H54 (cell line): Measurements from ENCODE around the gene LNPK.
"Not testable (repeated sequence)": the region's sequence is repeated elsewhere in the genome, so short reads cannot be mapped to it uniquely, and the experiment has no call there.

Source experiments
- DNase-seq: peaks from one replicate; pipeline ENCODE4 v3.0.0; 2011; ENCODE audit warnings: low spot score, mixed read lengths; ENCODE audit not compliant: insufficient read length
- FAIRE-seq: peaks from 3 replicates; lab custom pipeline; 2011; peaks lifted over from hg19 to GRCh38; lab: Jason Lieb, UNC
- POLR2A ChIP-seq: IDR thresholded peaks from 2 replicates; pipeline ENCODE4 v1.6.1; 2011; ENCODE audit warnings: low read depth, mild to moderate bottlenecking, low read length

LNPK gene

DNA sequence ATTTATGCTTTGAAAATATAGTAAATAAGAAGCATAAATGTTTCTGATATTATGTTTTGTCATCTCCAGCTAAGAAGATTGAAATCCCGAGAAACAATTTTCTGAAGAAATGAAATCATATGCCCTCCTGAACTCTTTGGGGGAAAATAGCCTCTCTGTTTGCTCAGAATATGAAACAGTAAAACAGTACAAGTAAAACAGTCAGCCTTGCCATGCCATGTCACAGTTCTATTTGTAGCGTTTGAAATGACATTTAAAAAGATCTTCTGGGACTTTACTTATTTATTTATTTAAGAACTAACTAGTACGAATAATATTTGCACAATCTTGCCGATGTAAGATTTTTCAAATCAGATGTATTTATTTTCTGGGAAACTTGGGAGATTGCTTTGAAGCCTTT is 98.0 kb downstream of the LNPK start:
- FAIRE-seq (no peak), DNase-seq (no peak)
- no peak for TF ChIP-seq POLR2A

DNA sequence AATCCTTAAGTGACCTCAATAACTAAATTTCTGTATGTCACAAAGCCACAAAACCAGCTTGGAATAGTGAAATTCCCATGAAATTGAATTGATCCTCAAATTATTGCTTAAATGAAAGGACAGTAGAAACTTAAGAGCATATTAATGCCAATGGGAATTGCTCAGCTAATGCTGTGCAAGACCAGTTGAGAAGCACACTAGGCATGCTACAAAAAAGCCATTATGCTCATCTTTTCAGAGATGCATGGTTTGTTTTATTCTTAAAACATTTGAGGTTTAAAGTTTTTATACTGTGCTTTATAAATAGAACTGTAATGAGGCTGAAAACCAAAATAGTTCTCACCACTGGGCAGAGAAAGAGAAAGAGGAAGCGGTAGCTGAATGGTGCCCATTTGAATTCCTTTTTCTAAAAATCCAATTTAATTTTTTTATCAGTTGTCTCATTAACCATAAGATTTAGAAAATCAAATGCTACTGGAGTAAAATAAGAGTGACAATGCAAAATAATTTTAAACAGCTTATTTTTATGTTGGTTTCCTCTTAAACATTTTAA is 98.6 kb downstream of the LNPK start:
- no peak for TF ChIP-seq POLR2A
- FAIRE-seq, result no peak
- DNase-seq, result no peak

DNA sequence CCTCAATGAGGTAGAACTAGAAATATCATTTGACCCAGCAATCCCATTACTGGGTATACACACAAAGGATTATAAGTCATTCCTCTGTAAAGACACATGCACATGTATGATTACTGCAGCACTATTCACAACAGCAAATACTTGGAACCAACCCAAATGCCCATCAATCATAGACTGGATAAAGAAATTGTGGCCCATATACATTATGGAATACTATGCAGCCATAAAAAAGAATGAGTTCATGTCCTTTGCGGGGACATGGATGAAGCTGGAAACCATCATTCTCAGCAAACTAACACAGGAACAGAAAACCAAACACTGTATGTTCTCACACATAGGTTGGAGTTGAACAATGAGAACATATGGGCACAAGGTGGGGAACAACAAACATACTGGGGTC is 106.1 kb downstream of the LNPK start:
- not testable (repeated sequence) for DNase-seq, FAIRE-seq

DNA sequence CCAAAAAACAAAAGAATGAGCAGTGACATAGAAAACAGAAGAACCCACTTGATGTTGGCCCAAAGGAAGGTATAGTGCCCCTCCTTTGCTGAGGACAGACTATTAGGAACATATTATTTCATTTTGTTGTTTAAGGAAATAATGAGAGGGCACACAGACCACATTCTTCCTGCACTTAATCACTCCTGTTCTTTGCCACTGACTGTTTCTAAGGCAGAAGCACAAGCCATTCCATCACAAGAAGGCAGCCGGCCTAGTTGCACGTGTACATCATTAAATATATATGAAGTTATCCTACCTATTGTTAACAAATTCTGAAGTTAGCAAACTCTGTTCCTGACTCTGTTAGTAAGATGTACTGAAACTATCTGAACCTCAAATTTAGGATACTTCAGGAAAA is 110.0 kb downstream of the LNPK start:
- TF ChIP-seq POLR2A, result no peak
- FAIRE-seq (no peak), DNase-seq (no peak)

DNA sequence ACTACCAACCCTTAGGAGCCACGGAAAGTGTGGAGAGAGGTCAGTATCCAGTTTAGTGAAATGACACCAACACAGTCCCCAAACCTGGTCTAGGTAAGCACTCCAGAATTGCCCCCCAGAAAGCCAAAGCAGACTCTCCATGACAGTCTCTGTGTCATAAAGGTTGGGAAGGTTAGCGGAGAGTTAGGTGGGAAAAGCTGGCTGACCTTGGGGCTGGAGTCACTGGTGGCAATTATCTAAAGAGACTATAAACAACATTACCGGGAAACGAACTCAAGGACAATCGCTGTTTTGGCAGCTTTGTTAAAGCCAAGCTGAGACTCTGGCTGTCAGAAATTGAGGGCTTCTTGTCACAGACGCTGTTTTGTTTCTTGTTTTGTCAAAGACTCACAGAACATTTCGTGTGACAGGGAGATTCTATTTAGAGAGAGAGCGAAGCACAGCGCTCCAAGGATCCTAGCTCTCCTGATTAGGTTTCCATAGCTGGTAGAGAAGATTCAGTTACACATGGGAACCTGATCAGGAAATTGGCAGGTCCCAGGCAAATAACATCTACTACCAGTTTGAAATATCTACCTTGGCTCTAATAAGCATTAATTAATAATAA is 111.3 kb downstream of the LNPK start:
- no peak for FAIRE-seq
- no peak for TF ChIP-seq POLR2A
- no peak for DNase-seq

DNA sequence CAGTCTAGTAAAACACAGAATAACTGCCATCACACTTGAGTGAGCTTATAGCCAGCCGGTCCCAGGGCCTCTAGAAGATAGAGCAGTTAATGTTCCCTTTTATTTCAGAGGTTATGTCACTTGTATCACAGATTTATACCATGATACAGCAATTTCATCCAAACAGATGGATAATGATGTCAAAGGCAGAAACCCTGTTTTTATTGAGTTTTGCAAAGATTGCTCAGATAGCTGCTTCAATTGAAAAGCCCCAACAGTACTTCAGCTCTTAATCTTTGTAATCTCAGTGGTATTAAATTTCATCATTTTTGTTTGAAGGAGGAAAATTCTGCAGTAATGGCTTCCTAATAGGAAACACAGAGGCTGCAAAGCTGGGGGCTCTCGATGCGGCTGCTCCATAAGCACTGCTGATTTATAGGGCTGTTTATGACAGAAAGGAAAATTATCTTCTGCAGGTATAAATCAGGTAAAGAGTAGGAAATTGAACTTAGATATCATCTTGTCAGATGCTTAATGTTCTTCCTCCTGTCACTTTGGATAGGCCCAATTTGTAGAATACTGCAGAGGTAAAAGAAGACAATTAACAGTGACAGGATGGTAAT is 112.3 kb downstream of the LNPK start:
- no peak for TF ChIP-seq POLR2A

DNA sequence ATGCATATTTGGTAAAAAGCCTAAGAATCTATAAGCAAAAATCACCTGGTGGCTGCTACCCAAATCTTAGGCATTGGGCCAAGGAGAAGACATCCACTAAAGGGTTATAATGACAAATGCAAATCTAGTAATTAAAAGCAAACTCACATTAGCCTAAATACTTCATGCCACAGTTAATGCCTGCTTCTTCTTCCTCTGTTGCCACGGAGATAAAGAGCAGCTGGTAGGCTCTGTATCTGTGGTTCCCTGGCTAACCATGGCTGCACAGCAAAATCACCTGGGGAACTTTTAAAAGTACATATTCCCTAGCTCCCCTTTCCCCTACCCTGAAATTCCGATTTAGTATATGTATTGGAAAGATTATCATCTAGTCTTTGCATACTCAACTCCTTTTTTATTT is 114.3 kb downstream of the LNPK start:
- no peak for DNase-seq
- FAIRE-seq, result no peak

More for the DNA sequence above, 112.3 kb downstream of the LNPK start:
- no peak for DNase-seq
- FAIRE-seq, result no peak

DNA sequence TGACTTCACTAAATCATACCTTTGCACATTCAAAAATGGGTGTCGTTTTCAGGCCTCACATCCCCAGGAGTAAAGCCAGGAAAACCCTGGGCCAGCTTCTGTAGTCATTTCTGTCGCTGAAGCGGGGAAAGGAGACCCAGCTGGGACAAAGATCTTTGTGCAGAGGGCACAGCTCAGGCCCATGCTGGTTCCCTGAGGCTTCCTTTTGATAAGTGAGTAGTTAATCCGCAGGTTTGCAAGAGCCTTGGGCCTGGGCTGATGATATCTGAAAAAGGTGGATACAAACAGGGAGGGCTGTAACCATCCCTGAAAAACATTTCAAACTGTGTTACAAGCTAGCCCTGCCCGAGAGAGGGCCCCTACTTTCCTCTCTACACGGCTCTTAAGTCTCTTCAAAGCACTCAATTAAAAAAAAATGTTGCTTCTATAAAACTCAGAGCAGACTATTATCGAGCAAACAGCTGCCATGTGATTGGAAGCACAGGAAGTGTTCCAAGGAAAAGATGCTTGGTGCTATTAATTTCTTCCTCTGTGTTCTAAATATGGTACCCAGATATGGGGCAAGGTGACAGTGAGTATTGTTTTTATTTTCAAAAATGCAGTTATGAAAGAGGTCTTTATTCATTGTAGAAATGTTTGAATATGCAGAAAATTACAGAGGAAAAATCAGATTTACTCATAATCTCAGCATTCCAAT is 117.2 kb downstream of the LNPK start:
- FAIRE-seq (no peak), DNase-seq (no peak)
- no peak for TF ChIP-seq POLR2A

More for the DNA sequence above, 114.3 kb downstream of the LNPK start:
- no peak for TF ChIP-seq POLR2A

DNA sequence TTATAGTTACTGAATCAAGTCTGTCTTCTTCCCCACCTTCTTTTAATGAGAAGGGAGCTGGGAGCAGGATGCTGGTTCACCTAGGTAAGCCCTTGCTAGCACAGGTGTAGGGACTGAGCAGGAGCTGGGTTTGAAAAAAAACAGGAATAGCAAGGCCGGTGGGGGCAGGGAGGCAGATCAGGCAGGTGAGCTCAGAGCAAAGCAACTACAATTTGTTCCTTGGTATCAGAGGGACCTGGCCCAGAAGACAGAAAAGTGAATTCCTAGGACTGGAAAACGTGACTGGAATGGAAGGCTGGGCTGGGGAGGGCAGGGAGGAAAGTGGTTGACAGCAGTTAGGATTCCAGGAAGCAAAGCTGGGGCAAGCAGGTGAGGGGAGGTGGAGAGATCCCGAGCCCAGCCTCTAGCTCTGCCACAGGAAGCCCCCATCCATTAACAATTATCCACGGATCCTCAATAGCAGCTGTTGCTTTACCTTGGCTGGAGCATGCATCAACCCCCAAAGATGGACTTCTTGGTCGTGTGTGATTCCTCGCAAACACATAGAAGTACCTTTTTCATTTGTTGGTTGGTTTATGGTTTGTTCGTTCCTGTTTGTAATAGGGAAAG is 118.4 kb downstream of the LNPK start:
- FAIRE-seq (no peak), DNase-seq (no peak)
- TF ChIP-seq POLR2A, result no peak

DNA sequence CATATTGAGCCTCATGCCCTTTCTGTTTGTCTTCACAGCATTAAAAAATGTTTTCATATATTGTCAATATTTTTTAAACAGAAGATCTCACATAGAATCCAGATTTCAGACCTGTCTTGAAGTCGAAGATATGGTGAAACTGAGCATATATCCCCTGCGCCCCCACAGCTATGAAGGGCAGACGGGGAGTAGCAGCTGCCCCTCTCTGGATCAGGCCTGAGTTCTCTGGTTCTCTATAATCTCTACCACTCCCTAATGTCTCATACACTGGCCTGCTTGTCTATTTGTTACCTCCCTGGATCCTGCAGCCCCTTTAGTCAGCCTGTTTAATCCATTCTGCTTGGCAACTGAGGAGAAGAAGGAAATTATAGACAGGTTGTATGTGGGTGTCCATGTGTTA is 122.4 kb downstream of the LNPK start:
- DNase-seq (no peak), FAIRE-seq (no peak)
- TF ChIP-seq POLR2A, result no peak

DNA sequence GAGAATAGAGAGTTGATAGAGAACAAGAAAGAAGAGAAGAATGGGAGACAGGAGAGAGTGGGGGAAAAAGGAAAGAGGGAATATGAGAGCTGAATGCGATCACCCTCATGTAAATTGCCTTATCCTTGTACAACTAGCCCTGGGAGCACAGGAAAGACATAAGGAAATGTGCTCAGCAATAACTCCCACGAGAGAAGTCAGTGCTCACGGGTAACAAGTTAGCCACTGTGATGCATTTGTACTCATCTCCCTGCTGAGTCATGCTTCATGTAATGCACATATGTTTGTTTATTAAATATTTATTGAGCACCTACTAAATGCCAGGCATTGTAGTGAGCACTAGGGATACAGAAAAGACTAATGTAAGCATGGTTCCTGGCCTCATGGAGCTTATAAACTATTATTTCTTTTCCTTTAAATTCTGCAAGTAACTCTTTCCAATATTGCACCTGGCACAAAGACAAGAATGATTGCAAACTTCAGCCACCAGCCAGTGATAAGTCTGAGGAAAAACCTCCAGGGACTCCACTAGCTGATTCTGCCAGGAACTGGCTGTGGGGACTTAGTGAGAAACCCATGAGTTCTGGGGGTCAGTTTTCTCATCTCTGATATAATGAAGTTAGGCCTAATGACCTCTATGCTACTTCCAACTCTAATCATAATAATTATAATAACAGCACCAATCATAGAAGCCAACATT is 124.1 kb downstream of the LNPK start:
- DNase-seq (no peak), FAIRE-seq (no peak)
- no peak for TF ChIP-seq POLR2A

DNA sequence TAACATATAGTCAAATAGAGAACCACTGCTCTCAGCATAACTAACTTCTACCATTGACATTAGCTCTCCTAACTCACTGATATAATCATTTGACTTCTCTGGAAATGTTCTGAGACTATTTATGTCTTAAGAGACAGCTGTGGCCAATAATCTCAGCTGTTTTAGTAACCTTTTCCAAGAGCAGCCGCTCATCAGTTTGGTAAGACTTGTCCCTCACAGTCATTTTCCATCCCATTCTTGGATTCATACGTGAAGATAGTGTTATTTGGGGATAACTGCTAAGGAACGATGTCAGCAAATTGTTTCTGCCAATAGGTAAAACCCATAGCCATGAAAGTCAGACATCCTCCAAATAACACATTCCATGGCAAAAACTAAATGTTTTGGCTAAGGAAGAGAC is 127.8 kb downstream of the LNPK start:
- TF ChIP-seq POLR2A, result no peak
- FAIRE-seq, result no peak

More for the DNA sequence above, 127.8 kb downstream of the LNPK start:
- DNase-seq, result no peak
